OCI-M1 (cell line): ENCODE measurements around the gene QSOX2.
A peak's percentile ranks its signal among the peaks of the same experiment; 100 is the strongest.

Source experiments
- DNase-seq: peaks from one replicate; lab custom pipeline; 2025; lab: John Stamatoyannopoulos, UW

Gene QSOX2

DNA sequence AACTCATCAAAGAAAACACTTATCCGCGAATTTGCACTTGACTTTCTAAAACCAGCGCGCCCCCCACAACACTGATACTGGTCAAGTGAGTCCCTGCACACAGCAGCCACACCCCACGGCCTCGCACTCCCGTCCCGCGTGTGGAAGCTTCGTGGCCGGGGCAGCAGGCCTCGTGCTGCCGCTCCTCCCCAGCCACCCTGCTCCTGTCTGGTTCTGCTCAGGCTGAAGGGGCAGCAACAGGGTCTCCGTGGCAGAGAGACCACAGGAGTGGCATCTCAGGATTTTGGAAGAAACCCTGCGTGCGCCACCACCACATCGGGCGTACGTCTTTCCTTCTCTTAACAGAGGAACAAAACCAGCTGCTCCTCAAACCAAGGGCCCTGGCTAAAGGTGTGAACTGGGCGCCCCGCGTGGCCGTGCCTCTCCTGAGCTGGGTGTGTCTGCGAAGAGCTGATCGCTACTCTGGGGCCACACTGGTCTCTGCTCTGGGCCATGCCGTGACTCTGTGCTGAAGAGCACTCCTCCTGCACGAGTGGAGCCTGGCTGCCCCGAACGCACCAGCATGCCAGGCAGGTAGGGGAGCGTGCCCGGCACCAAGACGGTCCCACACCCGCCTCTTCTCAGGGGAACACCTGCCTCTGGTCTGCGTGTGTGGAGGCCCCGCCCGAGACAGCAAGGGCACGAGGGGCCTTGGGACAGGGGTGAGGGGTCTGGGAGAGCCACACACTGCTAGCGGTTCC is 23.3 kb downstream of the QSOX2 start:
- DNase-seq = no peak

DNA sequence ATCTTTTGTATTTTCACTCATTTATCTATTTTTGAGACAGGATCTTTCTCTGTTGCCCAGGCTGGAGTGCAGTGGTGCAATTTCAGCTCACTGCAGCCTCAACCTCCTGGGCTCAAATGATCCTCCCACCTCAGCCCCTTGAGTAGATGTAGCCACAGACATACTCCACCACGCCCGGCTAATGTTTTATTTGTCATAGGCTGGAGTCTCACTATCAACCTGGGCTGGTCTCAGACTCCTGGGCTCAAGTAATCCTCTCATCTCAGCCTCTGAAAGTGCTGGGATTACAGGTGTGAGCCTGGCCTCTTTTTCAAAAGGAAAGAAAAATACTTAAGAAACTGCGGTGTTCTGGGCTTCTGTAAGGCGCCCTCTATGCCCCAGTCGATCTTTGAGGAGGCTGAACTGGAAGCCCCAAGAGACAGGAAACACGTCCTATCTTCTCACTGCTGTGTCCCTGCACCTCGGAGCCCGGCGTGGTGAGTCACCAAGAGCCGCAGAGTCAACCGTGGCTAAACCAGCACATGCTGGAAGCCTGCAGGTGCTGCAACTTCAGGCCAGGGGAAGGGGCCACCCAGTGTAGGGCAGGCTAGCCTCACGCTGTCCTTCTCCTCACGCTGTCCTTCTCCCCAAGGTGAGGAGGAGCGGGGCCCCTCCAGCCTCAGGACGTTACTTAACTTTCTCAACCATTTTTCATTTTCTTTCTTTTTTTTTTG is 25.4 kb downstream of the QSOX2 start:
- DNase-seq = no peak

DNA sequence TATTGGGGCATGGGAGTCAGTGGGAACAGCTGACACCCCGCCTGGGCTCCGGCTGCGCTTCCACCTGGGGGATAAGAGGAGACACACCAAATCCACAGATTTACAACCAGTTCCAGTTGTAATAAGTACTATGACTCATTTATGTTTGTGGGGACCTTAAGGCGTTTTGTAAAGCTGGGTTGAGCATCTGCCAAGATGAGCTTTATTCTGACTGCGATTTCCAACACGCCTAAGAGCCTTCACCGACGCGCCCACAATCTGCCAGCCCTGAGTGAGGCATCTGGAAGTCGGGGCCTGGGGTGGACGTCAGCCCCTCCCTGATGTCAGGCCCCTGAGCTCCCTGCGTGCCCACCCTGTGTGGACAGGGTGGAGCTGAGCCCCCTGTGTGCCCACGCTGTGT is 26.3 kb downstream of the QSOX2 start:
- DNase-seq = no peak

DNA sequence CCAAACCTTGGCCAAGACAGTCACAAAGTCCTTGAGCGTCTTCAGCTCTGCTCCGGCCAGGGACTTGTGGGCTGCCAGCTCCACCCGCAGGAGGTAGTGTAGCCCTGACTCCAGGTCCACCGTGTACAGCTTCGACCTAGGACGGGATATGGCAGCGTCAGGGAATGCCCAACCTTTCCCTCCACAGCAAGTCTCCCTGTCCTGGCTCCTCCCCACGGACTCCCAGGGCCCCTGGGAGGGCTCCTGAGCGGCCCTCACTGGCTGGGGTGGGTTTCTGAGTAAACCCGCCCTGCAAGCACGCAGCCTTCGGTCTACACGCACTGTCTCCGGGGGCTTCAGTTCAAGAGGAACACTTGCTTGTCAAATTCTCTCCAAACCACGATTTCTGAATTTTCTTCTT is 26.9 kb downstream of the QSOX2 start:
- no peak for DNase-seq

DNA sequence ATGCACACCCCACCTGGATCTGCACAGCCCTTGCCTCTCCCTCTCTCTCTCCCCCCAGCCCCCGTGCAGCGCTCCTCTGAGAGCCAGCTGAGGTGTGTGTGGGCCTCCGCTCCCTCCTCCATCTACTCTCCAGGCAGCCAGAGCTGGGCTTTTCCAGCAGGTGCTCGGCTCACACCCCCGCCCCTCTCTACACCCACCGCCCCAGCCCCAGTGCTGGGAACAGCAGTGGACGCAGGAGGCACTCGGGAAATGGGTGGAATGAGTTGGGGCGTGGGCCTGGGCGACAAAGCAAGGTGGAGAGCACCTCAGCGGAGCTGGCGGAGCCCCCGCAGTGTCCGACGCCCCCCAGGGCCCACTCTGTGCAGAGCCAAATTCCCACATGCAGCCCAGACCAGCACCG is 27.3 kb downstream of the QSOX2 start:
- DNase-seq = no peak

DNA sequence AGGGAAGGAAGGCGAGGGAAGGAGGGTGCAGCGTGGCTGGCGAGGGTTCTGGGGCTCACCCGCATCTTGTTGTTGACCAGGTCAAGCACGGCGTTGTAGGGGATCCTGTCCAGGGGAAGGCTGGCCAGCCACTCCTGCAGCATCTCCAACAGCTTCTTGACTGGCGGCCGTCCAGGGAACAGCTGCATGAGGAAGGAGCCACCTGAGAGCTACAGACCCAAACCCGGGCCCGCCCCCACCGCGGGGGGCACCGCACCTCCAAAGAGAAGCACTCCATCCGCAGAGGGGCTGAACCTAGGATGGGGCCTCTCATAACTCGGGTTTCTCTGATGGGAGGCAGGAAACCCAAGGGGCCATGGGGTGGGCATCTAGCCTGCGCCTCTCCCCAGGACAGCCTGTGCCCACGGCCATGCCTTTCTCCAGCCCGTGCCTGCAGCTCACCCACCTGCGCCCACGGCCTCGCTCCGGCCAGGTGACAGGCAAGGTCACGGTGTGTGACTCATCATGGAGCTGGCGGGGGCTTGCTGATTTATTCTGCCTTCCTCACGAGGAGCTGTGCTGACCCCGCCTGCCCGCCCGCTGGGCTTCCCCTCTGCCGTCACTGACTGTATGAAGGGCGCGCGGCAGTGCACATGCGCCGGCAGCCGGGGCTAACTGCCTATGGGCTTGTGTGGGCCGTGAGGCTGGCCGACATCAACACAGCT is 28.9 kb downstream of the QSOX2 start:
- no peak for DNase-seq

DNA sequence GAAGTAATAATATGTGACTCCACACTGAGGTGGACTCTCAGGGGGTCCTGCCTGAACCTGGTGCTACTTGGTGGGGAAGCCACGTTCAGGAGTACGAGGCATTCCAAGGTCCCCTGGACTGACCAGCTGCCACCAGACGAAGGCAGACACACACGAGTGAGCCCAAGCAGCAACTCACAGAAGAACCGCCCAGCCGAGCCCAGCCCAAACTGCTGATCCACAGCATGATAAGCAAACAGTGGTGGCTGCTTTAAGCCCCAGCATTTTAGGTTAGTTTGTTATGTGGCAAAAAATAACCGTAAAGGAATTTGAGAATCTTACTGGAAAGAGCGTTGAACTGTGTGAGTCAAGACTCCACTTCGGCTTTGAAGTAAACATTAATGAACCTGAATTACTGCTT is 31.9 kb downstream of the QSOX2 start:
- DNase-seq = no peak

DNA sequence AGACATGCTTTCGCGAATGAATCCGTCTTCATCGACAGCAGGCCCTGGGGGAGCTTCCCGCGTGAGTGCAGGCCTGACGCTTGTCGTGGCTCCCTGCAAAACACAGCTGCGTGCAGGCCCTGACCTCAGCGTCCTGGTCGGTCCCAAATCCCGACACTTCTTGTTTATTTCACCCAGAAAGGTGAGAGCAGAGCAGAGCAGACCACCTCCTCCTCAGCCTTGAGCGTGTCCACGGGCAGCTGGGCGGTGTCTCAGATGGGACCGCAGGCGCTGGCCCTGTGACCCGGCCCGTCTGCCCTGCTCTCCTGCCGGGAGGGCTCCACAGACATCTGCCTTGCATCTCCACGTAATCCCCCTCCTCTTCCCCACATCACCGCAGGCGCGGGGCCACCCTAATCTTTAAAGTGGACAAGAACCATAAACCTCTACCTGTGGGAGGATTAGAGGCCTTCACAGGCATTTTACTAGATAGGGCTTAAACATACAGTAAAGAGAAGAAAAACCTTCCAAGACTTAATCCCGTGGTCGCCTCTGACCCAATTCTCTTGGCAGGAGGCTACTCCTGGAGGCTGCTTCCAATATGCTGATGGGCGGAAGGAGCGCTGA is 33.2 kb downstream of the QSOX2 start:
- no peak for DNase-seq

DNA sequence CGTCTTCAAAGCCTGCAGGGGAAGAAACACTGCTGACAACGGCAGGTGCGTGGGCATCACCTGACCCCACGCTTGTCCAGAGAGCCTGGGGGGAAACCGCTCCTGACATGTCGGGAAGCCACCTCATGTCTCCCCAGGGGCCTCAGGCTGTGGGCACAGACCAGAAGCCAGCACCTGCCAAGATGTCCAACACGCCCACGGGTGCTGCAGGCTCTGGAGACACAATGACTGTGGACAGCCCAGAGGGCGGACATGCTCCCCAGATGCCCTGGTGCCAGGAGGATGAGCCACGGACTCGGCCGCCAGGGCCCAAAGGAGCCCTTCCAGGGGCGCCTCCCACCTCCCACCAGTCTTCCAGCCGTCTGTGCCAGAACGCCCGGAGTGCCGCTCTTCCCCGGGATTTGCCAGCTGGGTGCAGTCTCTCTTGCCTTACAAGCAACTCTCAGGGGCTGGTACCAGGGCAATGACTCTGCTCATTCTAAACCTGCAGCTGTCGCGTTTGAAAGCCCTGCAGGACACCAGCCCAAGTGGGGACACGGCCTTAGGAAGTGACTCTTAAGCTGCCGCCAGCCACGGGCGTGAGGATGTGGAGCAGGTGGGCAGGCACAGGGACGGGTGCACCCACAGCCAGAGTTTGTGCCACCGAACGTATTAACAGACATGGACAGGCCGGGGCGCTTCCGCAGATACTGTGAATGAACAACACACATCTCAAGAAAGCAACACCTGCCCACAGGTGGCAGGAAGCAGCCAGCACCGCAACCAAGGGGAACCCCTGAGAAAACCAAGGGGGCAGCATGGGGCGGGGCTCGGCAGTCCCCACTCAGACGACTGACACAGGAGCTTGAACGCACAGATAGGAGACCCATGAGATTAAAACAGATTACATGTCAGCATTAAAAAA is 33.9 kb downstream of the QSOX2 start:
- no peak for DNase-seq

DNA sequence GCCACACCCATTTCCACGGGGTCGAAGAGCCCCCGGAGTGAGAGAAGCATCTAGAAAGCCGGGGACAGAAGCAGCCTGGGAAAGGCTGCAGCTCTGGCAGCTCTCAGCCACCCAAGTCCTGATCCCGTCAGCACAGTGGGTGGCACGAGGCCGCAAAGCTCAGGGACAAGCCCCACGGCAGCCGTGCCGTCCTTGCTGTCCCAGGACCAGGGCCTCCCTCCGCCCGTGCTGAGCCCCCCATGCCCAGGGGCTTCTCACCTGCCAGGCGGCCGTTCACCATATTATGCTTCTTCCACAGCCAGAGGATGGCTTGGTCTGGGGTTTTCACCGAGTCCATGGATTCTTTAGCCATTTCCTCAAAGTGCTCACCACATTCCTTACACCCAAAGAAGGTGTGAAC is 34.6 kb downstream of the QSOX2 start:
- no peak for DNase-seq

DNA sequence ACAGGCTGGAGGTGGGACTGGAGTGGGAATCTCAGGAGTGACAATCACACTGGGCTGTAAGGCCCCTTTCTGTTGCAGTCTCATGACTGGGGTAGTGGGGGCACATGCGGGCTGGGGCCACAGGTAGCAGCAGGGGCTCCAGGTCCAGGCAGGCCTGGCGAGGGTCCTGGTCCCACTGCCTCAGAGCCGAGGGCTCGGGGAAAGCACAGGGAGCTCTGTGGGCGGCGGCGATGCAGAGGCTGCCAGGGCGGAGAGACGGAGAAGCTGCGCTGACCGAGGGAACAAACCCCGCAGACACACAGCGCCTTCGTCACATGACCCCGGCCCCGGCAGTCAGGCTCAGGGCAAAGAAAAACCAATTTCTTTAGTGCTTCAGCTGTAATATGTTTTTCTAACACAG is 35.3 kb downstream of the QSOX2 start:
- DNase-seq = no peak

DNA sequence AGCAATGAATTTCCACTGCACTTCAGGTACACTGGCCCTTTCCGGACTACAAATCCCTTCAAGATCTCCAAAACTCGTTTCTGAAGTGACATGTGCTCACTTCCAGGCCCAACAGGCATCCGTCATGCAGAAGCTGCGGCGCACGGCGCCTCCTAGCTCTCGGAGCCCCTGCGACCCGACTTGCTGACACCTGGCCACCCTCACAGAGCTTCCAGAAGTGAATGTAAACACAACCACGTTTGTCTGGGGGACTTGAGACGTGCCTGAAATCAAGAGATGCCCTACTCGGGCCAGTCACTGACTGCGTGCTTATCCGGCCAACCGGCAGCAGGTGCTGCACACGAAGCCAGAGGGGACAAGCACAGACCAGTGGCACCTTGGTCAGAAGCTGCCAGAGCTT is 35.8 kb downstream of the QSOX2 start:
- DNase-seq = no peak

DNA sequence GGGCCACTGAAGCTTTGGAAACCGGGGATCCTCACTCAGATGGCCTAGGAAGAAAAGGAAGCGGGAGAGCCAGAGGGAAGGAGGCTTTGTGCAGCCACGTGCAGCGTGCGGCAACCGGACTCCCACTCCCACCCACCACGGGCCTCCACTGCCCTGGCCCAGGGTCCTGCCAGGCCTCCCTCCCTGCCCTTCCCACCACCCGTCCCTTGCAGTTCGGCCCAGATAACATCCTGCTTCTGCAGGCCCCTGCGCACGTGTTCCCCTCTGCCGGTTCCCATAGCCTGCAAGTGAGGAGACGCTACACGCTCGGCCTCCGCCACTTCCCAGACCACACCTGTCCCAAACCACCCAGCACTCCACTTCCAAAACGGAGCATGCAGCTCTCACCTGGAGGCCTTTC is 36.4 kb downstream of the QSOX2 start:
- DNase-seq = no peak

DNA sequence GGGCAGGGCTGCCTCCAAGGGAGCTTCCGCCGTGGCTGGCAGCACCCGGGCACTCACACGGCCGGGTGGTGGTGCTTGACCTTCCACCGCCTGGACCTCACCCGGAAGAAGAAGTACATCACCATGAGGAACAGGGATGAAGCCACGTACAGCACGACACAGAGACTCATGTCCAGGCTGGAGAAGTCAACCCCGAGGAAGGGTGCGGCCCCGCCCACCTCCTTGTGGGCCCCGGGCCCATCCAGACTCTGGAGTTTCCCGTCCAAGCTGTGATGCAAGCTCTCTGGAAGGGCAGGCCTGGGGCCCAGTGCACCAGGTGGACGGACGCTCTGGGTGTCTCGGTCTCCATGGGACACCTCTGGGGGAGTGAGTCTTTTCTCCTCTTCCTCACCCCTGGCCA is 36.9 kb downstream of the QSOX2 start:
- no peak for DNase-seq

DNA sequence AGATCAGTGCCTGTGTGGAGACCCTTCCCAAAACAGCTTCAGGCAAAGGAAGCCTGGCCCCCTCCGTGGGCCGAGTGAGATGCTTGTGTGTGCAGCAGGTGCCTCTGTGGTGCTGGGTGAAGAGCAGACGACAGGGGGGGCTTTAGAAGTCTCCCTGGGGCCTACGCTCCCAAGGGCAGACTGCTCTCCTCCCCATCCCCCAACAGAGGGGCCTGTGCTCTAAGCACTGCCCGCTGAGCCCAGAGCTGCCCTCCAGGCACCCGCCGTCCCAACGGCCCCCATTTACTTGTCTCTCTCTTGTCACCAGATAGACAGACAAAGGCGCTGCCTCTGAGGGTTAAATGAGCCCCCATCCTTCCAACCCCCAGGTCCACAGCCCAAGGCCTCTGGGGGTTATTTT is 38.0 kb downstream of the QSOX2 start:
- DNase-seq = no peak

DNA sequence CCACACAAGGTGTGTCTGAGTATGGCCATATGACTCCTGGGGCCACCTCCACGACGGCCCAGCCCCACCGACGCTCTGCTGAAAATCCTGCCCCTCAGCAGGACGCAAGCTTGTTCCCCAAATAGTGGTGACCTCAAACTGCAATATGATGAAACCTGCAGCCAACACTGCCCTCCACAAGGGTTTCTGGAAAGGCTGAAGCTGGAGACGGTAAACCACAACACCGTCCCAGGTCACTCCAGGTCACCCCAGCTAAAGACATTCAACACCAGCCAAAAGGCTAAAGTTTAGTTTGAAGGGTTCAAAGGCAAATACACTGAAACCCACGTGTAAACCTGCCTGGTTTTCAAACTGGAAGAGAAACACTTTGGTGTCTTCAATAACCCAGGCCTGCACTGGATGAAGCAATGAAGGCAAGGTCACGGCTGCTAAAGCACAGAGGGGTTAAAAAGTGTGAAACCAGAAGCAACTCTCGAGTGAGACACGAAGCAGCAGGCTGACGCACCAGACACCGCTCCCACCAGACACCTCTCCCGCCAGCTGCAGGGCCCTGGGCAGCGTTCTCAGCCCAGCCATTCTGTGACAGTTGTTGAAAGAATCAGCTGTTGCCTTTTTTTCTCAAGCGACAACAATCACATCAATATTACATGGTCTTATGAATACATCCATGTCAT is 38.9 kb downstream of the QSOX2 start:
- DNase-seq = peak; percentile 82

DNA sequence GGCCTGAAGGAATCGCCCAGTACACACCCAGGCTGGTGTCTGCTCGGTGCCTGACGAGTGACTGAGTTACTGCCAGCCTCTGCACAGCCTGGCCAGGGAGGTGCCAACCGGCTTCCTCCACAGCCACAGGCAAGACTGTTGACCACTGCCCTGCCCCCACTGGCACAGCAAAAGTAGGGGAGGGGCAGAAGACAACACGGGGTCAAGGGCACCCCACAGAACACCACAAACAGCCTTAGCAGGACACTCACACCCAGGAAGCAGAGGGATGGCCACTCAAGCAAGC is 40.0 kb downstream of the QSOX2 start:
- DNase-seq = no peak

DNA sequence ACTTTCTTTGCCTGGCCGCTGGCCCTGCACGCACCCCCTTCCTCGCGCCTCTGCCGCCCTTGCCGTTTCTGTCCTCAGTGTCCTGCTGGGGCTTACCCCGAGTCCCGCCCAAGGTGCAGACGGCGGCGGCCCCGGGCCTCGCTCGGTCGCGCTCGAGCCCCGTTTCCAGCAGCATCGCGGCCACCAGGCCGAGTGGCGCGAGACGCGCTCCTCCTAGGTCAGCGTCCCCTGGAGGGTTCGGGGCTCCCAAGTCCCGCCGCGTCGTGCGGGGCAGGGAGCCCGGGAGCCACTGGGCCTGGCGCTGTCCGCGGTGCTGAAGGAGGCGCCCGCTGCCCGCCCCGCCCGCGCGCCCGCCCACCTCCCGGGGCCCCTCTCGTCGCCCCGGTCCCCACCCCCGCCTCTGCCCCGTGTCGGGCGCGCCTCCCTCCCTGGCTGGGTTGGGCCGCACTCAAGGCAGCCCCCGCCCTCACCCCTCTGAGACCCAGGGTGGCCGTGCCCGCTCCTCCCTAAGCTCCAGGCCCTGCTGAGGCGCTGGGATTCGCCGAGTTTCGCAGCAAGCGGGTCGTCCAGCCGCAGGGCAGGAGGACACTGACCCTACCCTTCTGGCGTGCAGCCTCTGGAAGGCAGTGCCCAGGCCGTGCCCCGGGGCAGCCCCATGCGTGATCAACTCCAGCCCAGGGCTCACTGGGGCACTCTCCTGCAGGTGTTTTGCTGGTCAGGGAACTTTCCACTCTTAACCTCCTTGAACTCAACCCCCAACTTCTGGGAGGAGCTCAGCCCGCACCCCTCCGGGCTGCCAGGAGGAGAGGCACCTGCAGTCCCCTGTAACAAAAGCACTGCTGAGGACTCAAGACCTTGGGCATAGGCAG is 40.5 kb downstream of the QSOX2 start, which contains the start of gene LHX3:
TSS of gene LHX3 (minus strand) at position 291 of the 869 bp plus-strand sequence. CDS start at position 175, 116 bp downstream.
- DNase-seq = no peak

DNA sequence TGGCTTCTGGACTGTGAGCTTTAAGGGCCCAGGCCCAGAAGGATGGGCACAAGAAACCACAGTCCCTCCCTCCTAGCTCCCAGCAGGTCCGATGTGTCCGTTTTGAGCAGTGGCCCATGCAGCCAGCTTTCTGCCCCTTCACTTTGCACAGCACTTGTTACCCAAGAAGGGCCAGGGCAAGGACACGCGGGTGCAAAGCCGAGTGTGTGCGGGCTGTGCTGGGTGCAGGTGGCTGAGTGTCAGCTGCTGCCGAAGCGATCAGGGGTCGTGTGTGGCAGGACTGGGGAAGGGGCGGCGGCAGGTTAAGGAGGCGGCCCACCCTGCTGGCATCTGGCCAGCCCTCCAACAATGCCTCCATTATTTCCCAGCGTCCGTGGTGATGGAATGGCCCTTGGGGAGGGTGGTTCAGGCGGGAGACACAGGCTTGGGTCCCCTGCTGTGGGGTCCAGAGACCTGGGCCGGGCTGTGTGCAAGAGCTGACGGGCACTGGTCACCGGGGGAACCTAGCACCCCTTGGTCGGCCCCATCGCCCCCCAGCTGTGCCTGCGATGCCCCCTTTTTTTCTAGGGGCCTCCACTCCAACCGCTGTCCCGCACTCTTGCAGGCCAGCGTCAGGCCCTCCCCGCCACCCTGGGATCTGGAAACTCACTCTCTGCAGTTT is 41.3 kb downstream of the QSOX2 start:
- no peak for DNase-seq
